Keratinocyte (primary cell): Measurements from ENCODE around the gene THSD8. TPM values are rescaled to one million over a fixed set of nuclear protein-coding genes. Genes with fewer than 3 reads are reported as not detected.

Source experiments
- DNase-seq: peaks from one replicate; pipeline ENCODE4 v3.0.0-alpha.2; 2011; ENCODE audit warnings: low read depth, missing footprints, low spot score
- FAIRE-seq: peaks from 2 replicates; lab custom pipeline; 2011; peaks lifted over from hg19 to GRCh38; lab: Jason Lieb, UNC
- H2AFZ ChIP-seq: 2 replicates; pipeline ENCODE4 v1.6.0; 2012; ENCODE audit warnings: low read length, control low read depth, inconsistent platforms; ENCODE audit not compliant: control insufficient read depth
- H3K27ac ChIP-seq: 2 replicates; pipeline ENCODE4 v1.5.1; 2011; ENCODE audit warnings: low read length; ENCODE audit not compliant: control insufficient read depth, insufficient read depth
- H3K27me3 ChIP-seq: 3 replicates; pipeline ENCODE4 v1.6.0; 2011; ENCODE audit warnings: low read length; ENCODE audit not compliant: control insufficient read depth, insufficient read depth; ENCODE audit errors: extremely low read depth
- H3K36me3 ChIP-seq, 2 experiments: 2 replicates in 1 of 2; 3 replicates in 1 of 2; pipeline ENCODE4 v1.5.1; 2011; ENCODE audit warnings: low read length in 2 of 2, mild to moderate bottlenecking in 1 of 2; ENCODE audit not compliant: control insufficient read depth in 2 of 2, insufficient read depth in 2 of 2; ENCODE audit errors: extremely low read depth in 1 of 2
- H3K4me1 ChIP-seq: 3 replicates; pipeline ENCODE4 v1.5.1; 2011; ENCODE audit warnings: low read length; ENCODE audit not compliant: control insufficient read depth, insufficient read depth; ENCODE audit errors: extremely low read depth
- H3K4me2 ChIP-seq: 3 replicates; pipeline ENCODE4 v1.6.0; 2011; ENCODE audit warnings: low read depth, low read length; ENCODE audit not compliant: control insufficient read depth, insufficient read depth; ENCODE audit errors: extremely low read depth
- H3K4me3 ChIP-seq, 3 experiments: fragments of 200-600 bp in 1 of 3; sonication (generic) in 1 of 3; 2 replicates in 2 of 3; 3 replicates in 1 of 3; pipeline ENCODE4 v1.5.1; 2011 to 2016; ENCODE audit warnings: low read length in 3 of 3, mild to moderate bottlenecking in 3 of 3, control low read depth in 2 of 3, inconsistent platforms in 1 of 3, low read depth in 1 of 3, mixed read lengths in 1 of 3, mixed run types in 1 of 3, moderate library complexity in 1 of 3; ENCODE audit not compliant: control insufficient read depth in 2 of 3, insufficient read depth in 2 of 3; ENCODE audit errors: extremely low read depth in 1 of 3
- H3K79me2 ChIP-seq: 2 replicates; pipeline ENCODE4 v1.6.0; 2012; ENCODE audit warnings: low read length; ENCODE audit not compliant: control insufficient read depth, insufficient read depth
- H3K9ac ChIP-seq: 3 replicates; pipeline ENCODE4 v1.6.0; 2011; ENCODE audit warnings: low read length; ENCODE audit not compliant: control insufficient read depth, insufficient read depth; ENCODE audit errors: extremely low read depth
- H3K9me1 ChIP-seq: 3 replicates; pipeline ENCODE4 v1.6.0; 2011; ENCODE audit warnings: low read length; ENCODE audit not compliant: control insufficient read depth, insufficient read depth; ENCODE audit errors: extremely low read depth
- H3K9me3 ChIP-seq: 2 replicates; pipeline ENCODE4 v1.5.1; 2012; ENCODE audit warnings: low read depth, low read length; ENCODE audit not compliant: control insufficient read depth
- H4K20me1 ChIP-seq: 3 replicates; pipeline ENCODE4 v1.6.0; 2011; ENCODE audit warnings: low read length; ENCODE audit not compliant: control insufficient read depth, insufficient read depth; ENCODE audit errors: extremely low read depth
- CTCF ChIP-seq, 3 experiments: IDR thresholded peaks in 1 of 3; conservative IDR thresholded peaks in 1 of 3; optimal IDR thresholded peaks in 1 of 3; 2 replicates in 2 of 3; 3 replicates in 1 of 3; pipeline versions ENCODE3 to v1.5.1; 2011; ENCODE audit warnings: low read length in 3 of 3, mild to moderate bottlenecking in 3 of 3, moderate library complexity in 2 of 3, control low read depth in 1 of 3, inconsistent platforms in 1 of 3; ENCODE audit not compliant: insufficient read depth in 2 of 3; ENCODE audit errors: extremely low read depth in 1 of 3
- EZH2 ChIP-seq: IDR thresholded peaks from one replicate; pipeline ENCODE4 v1.6.1; 2012; ENCODE audit warnings: inconsistent platforms, mild to moderate bottlenecking, low read length, moderate library complexity
- dilution Hi-C: fragments of 300-500 bp; cut with MboI; formaldehyde crosslinking; loops from one replicate; pipeline ENCODE4 v1.7.0; 2020; ENCODE audit warnings: low sequenced_read_pairs; ENCODE audit not compliant: extremely low pct_ligation_motif_present
- polyA plus RNA-seq, 5 experiments: library from polyadenylated mRNA; depleted of rRNA in 3 of 5; stranded (reverse) in 3 of 5; stranded (forward) in 1 of 5; unstranded in 1 of 5; fragments of >200 nt; gene quantifications; 1 replicate in 1 of 5; 2 replicates in 3 of 5; 3 replicates in 1 of 5; pipeline versions ENCODE4 v1.2.1 to v1.2.3, GENCODE V29; 2011 to 2012; ENCODE audit warnings: missing spikeins in 2 of 5, low read depth in 1 of 5, low replicate concordance in 1 of 5

Gene THSD8
- polyA plus RNA-seq, 1 donor (not counting 4 experiments of a cell fraction or from before 2014, with no cell fraction given) = 6.6 TPM

- Histone ChIP-seq H4K20me1 (no peaks in the 10 kb centered on the region), H2AFZ (peak overlapping the region; percentile 59), H3K4me2 (peak overlapping the region; percentile 88), H3K79me2 (no peaks in the 10 kb centered on the region), H3K9me3 (no peaks in the 10 kb centered on the region), H3K27ac (peak overlapping the region; percentile 81), H3K27me3 (no peaks in the 10 kb centered on the region), H3K4me3 (peak overlapping the region in 1 of 3 experiments; percentile 45), H3K9ac (peak overlapping the region; percentile 71), H3K9me1 (no peaks in the 10 kb centered on the region), H3K36me3 (no peaks in the 10 kb centered on the region), H3K4me1 (peaks cover 69% of the 10 kb centered on the region)
- dilution Hi-C loops = no loop called here
- no peak for FAIRE-seq
- DNase-seq = no peak
- TF ChIP-seq EZH2 (no peak), CTCF (optimal IDR thresholded peaks at IDR 0.05 in 1 of 3, IDR thresholded peaks at IDR 0.05 in 1 of 3, conservative IDR thresholded peaks at IDR 0.05 in 1 of 3; ENCODE audit: extremely low read depth in 1 of 3, insufficient read depth in 2 of 3, low read length in 3 of 3) (no peak)
Measured at GRCh38 chr19:12783849-12784393, 17.9 kb upstream of the THSD8 start.

GRCh38 chr19:12784394-12784870 is 17.4 kb upstream of the THSD8 start:
- no peaks in the 10 kb centered on the region for H4K20me1 ChIP-seq
- DNase-seq (no peak), FAIRE-seq (no peak)
- H3K4me2 ChIP-seq = peak overlapping the region; percentile 88
- H3K9ac ChIP-seq = peak overlapping the region; percentile 71
- dilution Hi-C loops = no loop called here
- H3K27me3 ChIP-seq = no peaks in the 10 kb centered on the region
- H2AFZ ChIP-seq = peak overlapping the region; percentile 59
- H3K4me1 ChIP-seq = peaks cover 68% of the 10 kb centered on the region
- peak overlapping the region; percentile 81 for H3K27ac ChIP-seq
- no peaks in the 10 kb centered on the region for H3K9me1 ChIP-seq
- no peaks in the 10 kb centered on the region for H3K36me3 ChIP-seq
- no peaks in the 10 kb centered on the region for H3K79me2 ChIP-seq
- H3K9me3 ChIP-seq = no peaks in the 10 kb centered on the region
- no peak for TF ChIP-seq EZH2
- no peak for TF ChIP-seq CTCF (optimal IDR thresholded peaks at IDR 0.05 in 1 of 3, IDR thresholded peaks at IDR 0.05 in 1 of 3, conservative IDR thresholded peaks at IDR 0.05 in 1 of 3; ENCODE audit: extremely low read depth in 1 of 3, insufficient read depth in 2 of 3, low read length in 3 of 3)
- H3K4me3 ChIP-seq = peak overlapping the region in 1 of 3 experiments; percentile 9
